HG02938 (cell line): ENCODE data around the gene FMO2.

Experiments
- ATAC-seq: cut with Tn5 transposase; IDR thresholded peaks from one replicate; pipeline ENCODE4 v1.9.1; 2021; ENCODE audit warnings: mild to moderate bottlenecking, moderate library complexity; ENCODE audit not compliant: unreplicated experiment

FMO2 gene

GRCh38 chr1:171173069-171173468 is 12.0 kb upstream of the FMO2 start:
- ATAC-seq = peak; percentile 82

- no peak for ATAC-seq
These were observed 10.4 kb upstream of the FMO2 start for GRCh38 chr1:171174560-171175294.

GRCh38 chr1:171177261-171177660 is 7.8 kb upstream of the FMO2 start:
- no peak for ATAC-seq

DNA sequence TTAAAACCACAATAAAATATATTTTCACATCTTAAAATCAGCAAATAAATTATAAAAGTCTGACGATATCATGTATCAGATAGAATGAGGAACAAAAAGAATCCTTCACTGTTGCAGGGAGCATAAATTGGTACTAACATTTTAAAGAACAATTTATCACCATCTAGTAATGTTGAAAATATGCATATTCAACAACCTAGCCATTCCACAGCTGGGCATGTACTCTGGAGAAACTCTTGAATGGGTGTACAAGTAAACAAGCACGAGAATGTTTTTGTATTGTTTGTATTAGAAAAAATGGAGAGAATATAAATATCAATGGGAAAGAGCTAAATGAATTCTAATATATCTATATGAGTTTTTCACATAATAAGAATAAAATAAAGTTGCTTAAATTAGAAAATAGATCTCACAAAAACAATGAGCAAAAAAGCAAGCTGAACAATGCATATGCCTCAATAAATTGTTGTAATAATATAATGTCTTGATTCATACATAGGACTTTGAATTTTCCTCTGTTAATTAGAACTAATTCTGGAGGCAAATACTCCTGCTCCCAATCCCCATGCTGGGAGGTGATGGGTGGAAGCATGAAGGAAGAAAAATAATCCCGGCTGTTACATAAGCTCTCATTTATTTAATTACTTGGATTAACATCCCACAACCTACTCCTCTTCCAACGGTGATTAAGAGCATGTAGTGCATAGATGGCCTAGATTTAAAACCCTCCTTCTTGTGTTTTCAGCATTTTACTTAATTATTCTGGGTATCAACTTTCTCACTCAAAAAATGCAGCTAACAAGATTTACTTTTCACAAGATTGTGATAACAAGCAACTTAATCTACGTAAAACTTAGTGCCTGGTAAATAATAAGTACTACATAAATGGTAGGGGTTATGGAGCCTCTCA is 5.5 kb upstream of the FMO2 start:
- no peak for ATAC-seq

GRCh38 chr1:171180670-171181069 is 4.4 kb upstream of the FMO2 start:
- ATAC-seq = no peak

- ATAC-seq = peak; percentile 71
These were observed 3.5 kb downstream of the FMO2 start for GRCh38 chr1:171188388-171189266.

DNA sequence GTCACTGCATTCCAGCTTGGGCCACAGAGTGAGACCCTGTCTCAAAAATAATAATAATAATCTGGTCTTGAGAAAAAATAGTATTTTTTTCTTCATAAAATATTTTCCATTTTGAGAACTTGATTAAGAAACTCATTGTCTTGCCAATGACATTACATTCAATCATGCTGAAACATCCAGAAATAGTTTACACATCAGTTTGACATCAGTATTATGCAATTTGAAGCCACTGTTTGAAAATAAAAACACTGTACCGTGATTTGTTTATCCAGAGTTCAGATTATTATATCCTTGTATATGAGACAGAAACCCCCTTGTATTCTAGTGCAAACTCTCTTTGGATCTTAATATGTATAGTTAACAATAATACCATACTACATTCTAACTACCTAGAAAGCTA is 6.9 kb downstream of the FMO2 start:
- no peak for ATAC-seq

DNA sequence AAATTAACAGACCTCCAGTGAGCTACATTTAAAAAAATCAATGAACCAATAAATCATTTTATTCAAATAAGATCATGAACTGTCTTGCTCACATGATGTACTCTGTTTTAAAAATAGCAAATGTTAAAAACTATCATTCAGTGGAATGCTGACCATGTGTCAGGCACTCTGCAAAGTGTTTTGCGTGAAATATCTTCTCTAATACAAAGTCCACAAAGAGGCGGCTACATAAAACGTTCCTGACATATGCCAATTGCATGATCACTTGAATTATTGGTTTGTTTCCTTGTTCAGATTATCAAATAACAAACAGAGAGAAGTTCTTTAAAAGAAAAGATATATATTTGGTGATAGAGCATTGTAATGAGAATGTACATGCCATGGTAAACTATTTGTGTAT is 10.7 kb downstream of the FMO2 start:
- ATAC-seq = no peak

- ATAC-seq = no peak
These were observed 11.3 kb downstream of the FMO2 start for GRCh38 chr1:171196351-171196750.

- no peak for ATAC-seq
These were observed 13.0 kb downstream of the FMO2 start for GRCh38 chr1:171198081-171198480.

- ATAC-seq = no peak
These were observed 19.2 kb downstream of the FMO2 start for GRCh38 chr1:171204296-171204695.

- no peak for ATAC-seq
These were observed 21.3 kb downstream of the FMO2 start for GRCh38 chr1:171206204-171206977.

DNA sequence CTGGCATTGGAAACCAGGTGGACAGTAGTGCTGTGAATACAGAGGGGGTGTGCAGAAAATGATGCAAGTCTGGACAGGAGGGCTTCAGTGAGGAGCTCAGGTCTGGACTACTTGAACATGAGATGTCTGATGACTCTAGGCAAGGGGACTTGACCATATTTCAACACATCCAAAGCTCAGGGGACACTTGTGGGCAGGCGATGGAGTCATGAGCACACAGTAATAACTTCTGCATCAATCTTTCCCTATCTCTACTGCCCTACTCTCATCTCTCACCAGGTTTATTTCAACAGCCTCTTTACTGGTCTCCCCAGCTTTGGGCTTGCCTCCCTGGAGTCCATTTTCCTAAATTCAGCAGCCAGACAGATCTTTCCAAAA is 21.9 kb downstream of the FMO2 start:
- ATAC-seq = no peak

DNA sequence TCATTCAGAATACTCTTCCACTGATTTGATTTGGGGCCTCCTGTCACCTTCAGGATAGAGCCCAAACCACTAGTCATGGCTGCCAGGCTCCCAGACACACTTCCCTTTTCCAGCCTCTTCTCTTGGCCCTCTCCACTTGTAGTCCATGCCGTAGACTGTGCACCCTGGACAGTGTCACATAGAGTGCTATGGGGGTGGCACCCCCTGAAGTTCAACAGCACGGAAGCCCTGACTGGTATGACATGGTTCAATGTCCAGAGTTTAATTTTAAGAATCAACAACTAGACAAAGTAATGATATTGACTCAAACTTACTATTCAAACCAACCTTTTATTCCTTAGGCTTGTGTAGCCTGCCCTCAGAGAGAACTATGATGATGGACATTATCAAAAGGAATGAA is 22.3 kb downstream of the FMO2 start:
- ATAC-seq = no peak

DNA sequence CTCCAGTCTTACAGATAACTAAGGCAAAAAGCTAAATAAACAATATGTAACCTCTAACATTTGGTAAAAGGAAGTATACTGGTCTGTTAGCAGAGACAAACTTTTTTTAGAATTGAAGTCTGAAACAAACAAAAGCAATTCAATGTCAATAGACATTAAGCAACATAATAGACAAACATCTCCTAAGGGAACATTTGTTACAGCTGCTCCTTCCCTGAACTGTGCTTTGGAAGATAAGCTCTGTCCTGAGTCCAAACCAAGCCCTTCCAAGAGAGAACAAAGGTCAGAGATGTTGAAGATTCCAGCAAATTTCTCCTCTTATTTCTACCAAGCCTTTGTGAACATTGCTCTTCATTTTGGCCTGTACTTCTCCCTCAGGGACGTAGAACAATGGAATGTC is 25.3 kb downstream of the FMO2 start:
- no peak for ATAC-seq

GRCh38 chr1:171212607-171213351 is 27.7 kb downstream of the FMO2 start:
- ATAC-seq = no peak

- ATAC-seq = no peak
These were observed 28.7 kb downstream of the FMO2 start for GRCh38 chr1:171213559-171214454.

- ATAC-seq = no peak
These were observed 32.8 kb downstream of the FMO2 start for GRCh38 chr1:171217658-171218443.
